PC-3 (cell line): ENCODE measurements around the gene ATXN7L1. TPM values are rescaled to one million over a fixed set of nuclear protein-coding genes. Genes with fewer than 3 reads are reported as not detected.

Experiments
- ATAC-seq: fragments of 200-7000 bp; cut with Tn5 transposase; 2 replicates; pipeline ENCODE4 v1.9.1; 2020; ENCODE audit warnings: mild to moderate bottlenecking, moderate library complexity
- BruUV-seq: library from RNA; stranded (reverse); fragments of 400-500 nt; replicated peaks from 2 replicates; lab custom pipeline; 2021; lab: Mats Ljungman, UMichigan
- CTCF ChIA-PET: fragments of 300-600 bp; sonication (Branson Sonifier 250); formaldehyde crosslinking; loops from one replicate; lab custom pipeline; 2022; ENCODE audit warnings: antibody characterized with exemption; lab: Charles Lee
- POLR2A ChIA-PET: fragments of 300-600 bp; sonication (Branson Sonifier 250); formaldehyde crosslinking; loops from one replicate; lab custom pipeline; 2022; ENCODE audit warnings: antibody characterized with exemption; ENCODE audit not compliant: unreplicated experiment; lab: Charles Lee
- DNase-seq: peaks from one replicate; pipeline ENCODE4 v3.0.0-alpha.2; 2015
- H2AFZ ChIP-seq: fragments of 300-600 bp; sonication (generic); 2 replicates; pipeline ENCODE4 v1.6.0; 2016; ENCODE audit warnings: antibody characterized with exemption, low read length
- H3F3A ChIP-seq: fragments of 300-600 bp; sonication (generic); one replicate; pipeline ENCODE4 v1.6.0; 2017; ENCODE audit warnings: antibody characterized with exemption, low read length, control low read depth, mild to moderate bottlenecking; ENCODE audit not compliant: unreplicated experiment
- H3K27ac ChIP-seq: fragments of 300-600 bp; sonication (generic); 2 replicates; pipeline ENCODE4 v1.5.1; 2016; ENCODE audit warnings: mild to moderate bottlenecking, low read length
- H3K27me3 ChIP-seq: fragments of 300-600 bp; sonication (generic); 2 replicates; pipeline ENCODE4 v1.6.1; 2016; ENCODE audit warnings: low read length, mixed read lengths
- H3K36me3 ChIP-seq: fragments of 300-600 bp; sonication (generic); 2 replicates; pipeline ENCODE4 v1.6.1; 2016; ENCODE audit warnings: low read depth, mixed run types, low read length, mixed read lengths
- H3K4me1 ChIP-seq: fragments of 300-600 bp; sonication (generic); 2 replicates; pipeline ENCODE4 v1.5.1; 2016; ENCODE audit warnings: low read length; ENCODE audit not compliant: insufficient read depth
- H3K4me2 ChIP-seq: fragments of 300-600 bp; sonication (generic); 2 replicates; pipeline ENCODE4 v1.6.0; 2016; ENCODE audit warnings: low read length
- H3K4me3 ChIP-seq: fragments of 300-600 bp; sonication (generic); 2 replicates; pipeline ENCODE4 v1.5.1; 2016; ENCODE audit warnings: mild to moderate bottlenecking, low read length, mixed read lengths
- H3K79me2 ChIP-seq: fragments of 300-600 bp; sonication (generic); 2 replicates; pipeline ENCODE4 v1.6.1; 2017; ENCODE audit warnings: low read length, mixed read lengths
- H3K9ac ChIP-seq: fragments of 300-600 bp; sonication (generic); 2 replicates; pipeline ENCODE4 v1.6.0; 2016; ENCODE audit warnings: mild to moderate bottlenecking, low read length
- H3K9me2 ChIP-seq: fragments of 300-600 bp; sonication (generic); replicated peaks from 2 replicates; pipeline ENCODE4 v1.6.1; 2016; ENCODE audit warnings: mixed run types, low read length, mixed read lengths
- H3K9me3 ChIP-seq: fragments of 300-600 bp; sonication (generic); 2 replicates; pipeline ENCODE4 v1.6.1; 2016; ENCODE audit warnings: low read length, mixed read lengths
- H4K20me1 ChIP-seq: fragments of 300-600 bp; sonication (generic); 2 replicates; pipeline ENCODE4 v1.6.1; 2016; ENCODE audit warnings: low read length, mixed read lengths
- CTCF ChIP-seq: fragments of 300-600 bp; sonication (generic); conservative IDR thresholded peaks from 2 replicates; pipeline ENCODE4 v1.5.1; 2017; ENCODE audit warnings: antibody characterized with exemption, low read depth, mild to moderate bottlenecking, low read length
- EZH2 ChIP-seq: fragments of 300-600 bp; sonication (generic); IDR thresholded peaks from one replicate; pipeline ENCODE4 v1.6.1; 2017; ENCODE audit warnings: antibody characterized with exemption, mild to moderate bottlenecking, low read length; ENCODE audit not compliant: unreplicated experiment
- EZH2phosphoT487 ChIP-seq: fragments of 300-600 bp; sonication (generic); IDR thresholded peaks from 2 replicates; pipeline ENCODE4 v1.6.1; 2018; ENCODE audit warnings: mild to moderate bottlenecking, antibody characterized with exemption, low read length, borderline replicate concordance
- intact Hi-C: fragments of 100-400 bp; cut with micrococcal nuclease; formaldehyde crosslinking; loops from 2 replicates; pipeline ENCODE4 v1.9.0; 2023
- total RNA-seq: library from RNA; depleted of rRNA; stranded (reverse); fragments of >200 nt; gene quantifications from 2 replicates; pipeline ENCODE4 v1.2.3, GENCODE V29; 2014; rRNA removed

The ATXN7L1 gene
- total RNA-seq, 1 experiment from 2014 or later = 16.0 TPM

GRCh38 chr7:105559926-105560325 lies 316.5 kb downstream of the ATXN7L1 start:
- no peak overlapping the region for H3K4me2 ChIP-seq
- no peaks in the 10 kb centered on the region for H4K20me1 ChIP-seq
- ChIA-PET CTCF (no interaction called here), POLR2A (no interaction called here)
- no peaks in the 10 kb centered on the region for H3K9me3 ChIP-seq
- H3K27ac ChIP-seq = no peak overlapping the region
- H3K9ac ChIP-seq = no peak overlapping the region
- no peaks in the 10 kb centered on the region for H3K27me3 ChIP-seq
- no peak for TF ChIP-seq EZH2phosphoT487
- TF ChIP-seq CTCF = no peak
- no peak for TF ChIP-seq EZH2
- H3K9me2 ChIP-seq = no peaks in the 10 kb centered on the region
- peaks cover 52% of the 10 kb centered on the region for H3K36me3 ChIP-seq
- H3K4me3 ChIP-seq = no peak overlapping the region
- H3K79me2 ChIP-seq = no peaks in the 10 kb centered on the region
- BruUV-seq = no TSS peak
- intact Hi-C loops = no loop called here
- H2AFZ ChIP-seq = no peak overlapping the region
- no peak for ATAC-seq
- no peak for DNase-seq
- peaks cover 4% of the 10 kb centered on the region for H3F3A ChIP-seq
- no peaks in the 10 kb centered on the region for H3K4me1 ChIP-seq

Other genes starting within 250 kb of the ATXN7L1 start
- gene CDHR3, start 86.7 kb upstream of the ATXN7L1 start, total RNA-seq = 5.9 and 9.8 TPM in 2 replicates
- gene SYPL1, start 235.7 kb upstream of the ATXN7L1 start, total RNA-seq = 45.9 and 57.9 TPM in 2 replicates